NCI-H1417 (cell line): Measurements from ENCODE around the gene LRRC14B.

Source experiments
- DNase-seq, 3 experiments: peaks; one replicate each; lab custom pipeline; 2025; lab: John Stamatoyannopoulos, UW

LRRC14B gene

GRCh38 chr5:191036-191948 is at the start of gene LRRC14B:
TSS of gene LRRC14B (plus strand) at chr5:191495. CDS start at chr5:191539, 44 bp downstream.
- peak in 2 of 3 experiments; percentile 85 to 86 for DNase-seq

- no peak for DNase-seq
These were observed 49.5 kb upstream of the LRRC14B start for GRCh38 chr5:141761-142160.

GRCh38 chr5:142246-142810 is 49.0 kb upstream of the LRRC14B start:
- no peak for DNase-seq

- no peak for DNase-seq
These were observed 48.3 kb upstream of the LRRC14B start for GRCh38 chr5:143041-143440.

GRCh38 chr5:144941-145340 is 46.4 kb upstream of the LRRC14B start:
- DNase-seq = no peak

- no peak for DNase-seq
These were observed 45.5 kb upstream of the LRRC14B start for GRCh38 chr5:145585-146323.

GRCh38 chr5:147751-148150 is 43.5 kb upstream of the LRRC14B start:
- DNase-seq = peak in 2 of 3 experiments; percentile 21 to 27

- DNase-seq = no peak
These were observed 41.4 kb upstream of the LRRC14B start for GRCh38 chr5:149745-150485.

GRCh38 chr5:150746-151145 is 40.5 kb upstream of the LRRC14B start:
- no peak for DNase-seq

GRCh38 chr5:152077-152476 is 39.2 kb upstream of the LRRC14B start:
- no peak for DNase-seq

- no peak for DNase-seq
These were observed 38.0 kb upstream of the LRRC14B start for GRCh38 chr5:153256-153655.

GRCh38 chr5:154236-154635 is 37.1 kb upstream of the LRRC14B start:
- no peak for DNase-seq

- no peak for DNase-seq
These were observed 36.5 kb upstream of the LRRC14B start for GRCh38 chr5:154826-155225.

- no peak for DNase-seq
These were observed 35.5 kb upstream of the LRRC14B start for GRCh38 chr5:155651-156410.

- DNase-seq = no peak
These were observed 34.8 kb upstream of the LRRC14B start for GRCh38 chr5:156411-157072.

- no peak for DNase-seq
These were observed 34.1 kb upstream of the LRRC14B start for GRCh38 chr5:157126-157715.

GRCh38 chr5:157801-158200 is 33.5 kb upstream of the LRRC14B start:
- DNase-seq = no peak

GRCh38 chr5:158807-159447 is 32.4 kb upstream of the LRRC14B start:
- no peak for DNase-seq

GRCh38 chr5:159448-160172 is 31.7 kb upstream of the LRRC14B start:
- no peak for DNase-seq
